K562 (cell line): ENCODE data around the gene MINPP1. TPM values are rescaled to one million over a fixed set of nuclear protein-coding genes. Genes with fewer than 3 reads are reported as not detected.

Source experiments
- ZEB2 ChIP-seq: fragments of 450-650 bp; IDR thresholded peaks from 2 replicates; pipeline ENCODE4 v1.6.1; 2016
- ZNF318 ChIP-seq, 2 experiments: fragments of 450-650 bp; IDR thresholded peaks; 2 replicates each; pipeline ENCODE4 v1.6.1; 2016; ENCODE audit warnings: mild to moderate bottlenecking in 2 of 2, borderline replicate concordance in 1 of 2, low read depth in 1 of 2, moderate library complexity in 1 of 2
- polyA plus RNA-seq, 8 experiments: library from polyadenylated mRNA; depleted of rRNA in 4 of 8; stranded (reverse) in 5 of 8; unstranded in 3 of 8; fragments of >200 nt; fragmentation: Nextera tagmentation in 2 of 8; fragmentation: Illumina TruSeq in 1 of 8; extraction: Ambion mirVana in 2 of 8; extraction: Trizol in 1 of 8; gene quantifications; 2 replicates each; pipeline versions ENCODE4 v1.2.1 to v1.2.3, GENCODE V29; 2011 to 2014; ENCODE audit warnings: inconsistent platforms in 1 of 8, missing spikeins in 1 of 8
- total RNA-seq, 7 experiments: library from RNA; depleted of rRNA in 6 of 7; stranded (reverse); fragments of >200 nt in 6 of 7; fragmentation: Illumina TruSeq in 2 of 7; extraction: Trizol in 2 of 7; gene quantifications; 2 replicates each; pipeline versions ENCODE4 v1.2.1 to v1.2.3, GENCODE V29; 2011 to 2021; ENCODE audit warnings: low replicate concordance in 1 of 7

MINPP1 gene
- total and polyA plus RNA-seq, 9 of the 15 experiments (the other 6 are each of a cell fraction or from before 2014, with no cell fraction given) = 11.5 to 44.5 (median 27.1) TPM

GRCh38 chr10:87551326-87551725 lies 46.6 kb downstream of the MINPP1 start (continued):
- TF ChIP-seq ZNF318 (IDR thresholded peaks at IDR 0.05; ENCODE audit: borderline replicate concordance in 1 of 2, low read depth in 1 of 2) = no peak
- no peak for TF ChIP-seq ZEB2
